Measurements from ENCODE around the gene RNF215.

The RNF215 gene

GRCh38 chr22:30423301-30423958 is 36.2 kb upstream of the RNF215 start:
- Histone ChIP-seq H3K9ac (ENCODE audit: low read length) (peak overlapping the region; percentile 93), H3K27ac (ENCODE audit: low read depth, low read length, poor library complexity, severe bottlenecking) (peak overlapping the region; percentile 67), H3F3A (ENCODE audit: insufficient read depth, low read length) (no peaks in the 10 kb centered on the region), H3K79me2 (ENCODE audit: insufficient read depth, low read length) (no peaks in the 10 kb centered on the region), H3K9me2 (ENCODE audit: low read depth, low read length) (no peaks in the 10 kb centered on the region), H3K9me3 (ENCODE audit: low read length) (no peaks in the 10 kb centered on the region), H3K4me3 (ENCODE audit: low read depth, low read length, poor library complexity, severe bottlenecking) (peak overlapping the region; percentile 81), H3K4me1 (ENCODE audit: insufficient read depth, low read length, severe bottlenecking) (peaks cover 43% of the 10 kb centered on the region), H3K27me3 (ENCODE audit: insufficient read depth, low read length) (no peaks in the 10 kb centered on the region), H3K4me2 (ENCODE audit: low read length) (peak overlapping the region; percentile 83), H4K20me1 (ENCODE audit: insufficient read depth, low read length) (no peaks in the 10 kb centered on the region), H3K36me3 (ENCODE audit: insufficient read depth, low read length) (peaks cover 31% of the 10 kb centered on the region), H2AFZ (ENCODE audit: low read length) (no peak overlapping the region)
- TF ChIP-seq CTCF (IDR thresholded peaks at IDR 0.05; ENCODE audit: low read length): no peak
- TF ChIP-seq EZH2 (IDR thresholded peaks at IDR 0.05; ENCODE audit: borderline replicate concordance, low read length): no peak

- H3K27ac ChIP-seq (ENCODE audit: low read depth, low read length, poor library complexity, severe bottlenecking): peak overlapping the region; percentile 67
- no peaks in the 10 kb centered on the region for H3F3A ChIP-seq (ENCODE audit: insufficient read depth, low read length)
Measured at GRCh38 chr22:30422481-30423300, 35.5 kb upstream of the RNF215 start.

More at GRCh38 chr22:30422481-30423300, 35.5 kb upstream of the RNF215 start:
- Histone ChIP-seq H4K20me1 (ENCODE audit: insufficient read depth, low read length) (no peaks in the 10 kb centered on the region), H3K9me3 (ENCODE audit: low read length) (no peaks in the 10 kb centered on the region), H3K27me3 (ENCODE audit: insufficient read depth, low read length) (no peaks in the 10 kb centered on the region), H3K9me2 (ENCODE audit: low read depth, low read length) (no peaks in the 10 kb centered on the region), H2AFZ (ENCODE audit: low read length) (no peak overlapping the region), H3K4me3 (ENCODE audit: low read depth, low read length, poor library complexity, severe bottlenecking) (peak overlapping the region; percentile 81), H3K79me2 (ENCODE audit: insufficient read depth, low read length) (no peaks in the 10 kb centered on the region), H3K4me1 (ENCODE audit: insufficient read depth, low read length, severe bottlenecking) (peaks cover 43% of the 10 kb centered on the region), H3K9ac (ENCODE audit: low read length) (peak overlapping the region; percentile 93), H3K4me2 (ENCODE audit: low read length) (peak overlapping the region; percentile 83), H3K36me3 (ENCODE audit: insufficient read depth, low read length) (peaks cover 28% of the 10 kb centered on the region)
- no peak for TF ChIP-seq CTCF (IDR thresholded peaks at IDR 0.05; ENCODE audit: low read length)
- no peak for TF ChIP-seq EZH2 (IDR thresholded peaks at IDR 0.05; ENCODE audit: borderline replicate concordance, low read length)

Data from OCI-LY1 (cell line).